Psoas muscle (tissue), 8 donors: ENCODE data around the gene FAM228A. TPM values are rescaled to one million over a fixed set of nuclear protein-coding genes. Genes with fewer than 3 reads are reported as not detected.

Experiments used
- ATAC-seq, 4 donors: fragments of 200-7000 bp; cut with Tn5 transposase; one replicate each; pipeline ENCODE4 v1.9.1; 2020; ENCODE audit warnings: moderate library complexity in 3 of 4, mild to moderate bottlenecking in 2 of 4
- DNase-seq, 2 donors: peaks; one replicate each; pipeline ENCODE4 v3.0.0-alpha.2; 2020
- H3K27ac ChIP-seq: fragments of 200-600 bp; one replicate; pipeline ENCODE4 v1.8.0; 2022
- H3K27me3 ChIP-seq, 3 donors: fragments of 200-600 bp in 1 of 3; one replicate each; pipeline versions ENCODE4 v1.6.1 to v1.8.0; 2013 to 2022; ENCODE audit warnings: low read length in 2 of 3, mild to moderate bottlenecking in 2 of 3, moderate library complexity in 1 of 3; ENCODE audit not compliant: insufficient read depth in 3 of 3
- H3K36me3 ChIP-seq, 2 donors: fragments of 200-600 bp in 1 of 2; one replicate each; pipeline versions ENCODE4 v1.6.1 to v1.8.0; 2013 to 2022; ENCODE audit warnings: low read depth in 1 of 2, mild to moderate bottlenecking in 1 of 2, moderate library complexity in 1 of 2; ENCODE audit not compliant: insufficient read depth in 1 of 2
- H3K4me1 ChIP-seq: fragments of 200-600 bp; one replicate; pipeline ENCODE4 v1.8.0; 2022
- H3K4me3 ChIP-seq: fragments of 200-600 bp; one replicate; pipeline ENCODE4 v1.8.0; 2022; ENCODE audit warnings: mild to moderate bottlenecking
- H3K9me3 ChIP-seq: fragments of 200-600 bp; one replicate; pipeline ENCODE4 v1.8.0; 2022
- WGBS, 3 donors: extraction: QIAGEN DNeasy Blood & Tissue Kit; methylation state at CpG; one replicate each; pipeline versions ENCODE4 v1.1.6 to v1.1.7; 2013; 5-methylcytosine and 5-hydroxymethylcytosine counted together
- intact Hi-C, 2 donors: fragments of 100-400 bp; cut with DNase I; formaldehyde crosslinking; loops; one replicate each; pipeline versions ENCODE4 v1.11.0 to v1.14.2; 2022
- polyA plus RNA-seq, 3 donors: library from polyadenylated mRNA; stranded (reverse); fragments of 200-250 nt; gene quantifications; one replicate each; pipeline ENCODE4 v1.2.3, GENCODE V29; 2013
- total RNA-seq, 4 donors: library from RNA; stranded (reverse); fragmentation: NEBNext Ultra II Directional in 2 of 4; extraction: Animal tissue kit (Norgen Biotek cat#: 25700) in 2 of 4; gene quantifications; one replicate each; pipeline versions ENCODE4 v1.2.1 to v1.2.4, GENCODE V29; 2021 to 2023
- TF ChIP-seq, protein P1 (sequence below): fragments of 200-600 bp; IDR thresholded peaks from one replicate; pipeline ENCODE4 v1.8.0; 2022; ENCODE audit warnings: antibody characterized with exemption
- donor health status: healthy with polysubstance abuse.
- donor health status: DM: no; HTN: no; CAD: no; lungs with moderate emphysema.
- donor health status: Bipolar disorder and iron deficiency.
- donor health status: healthy.
- donor health status: DM: yes; HTN: yes; CAD: no.
- donor health status: DM: no; HTN: no; CAD: no.
- donor health status: DM: no; HTN: no; CAD: no.
- donor health status: DM: yes; HTN: yes; CAD: no.

FAM228A gene
- total and polyA plus RNA-seq, 7 donors: 0.04 to 0.69 (median 0.37) TPM; not detected in 1

DNA sequence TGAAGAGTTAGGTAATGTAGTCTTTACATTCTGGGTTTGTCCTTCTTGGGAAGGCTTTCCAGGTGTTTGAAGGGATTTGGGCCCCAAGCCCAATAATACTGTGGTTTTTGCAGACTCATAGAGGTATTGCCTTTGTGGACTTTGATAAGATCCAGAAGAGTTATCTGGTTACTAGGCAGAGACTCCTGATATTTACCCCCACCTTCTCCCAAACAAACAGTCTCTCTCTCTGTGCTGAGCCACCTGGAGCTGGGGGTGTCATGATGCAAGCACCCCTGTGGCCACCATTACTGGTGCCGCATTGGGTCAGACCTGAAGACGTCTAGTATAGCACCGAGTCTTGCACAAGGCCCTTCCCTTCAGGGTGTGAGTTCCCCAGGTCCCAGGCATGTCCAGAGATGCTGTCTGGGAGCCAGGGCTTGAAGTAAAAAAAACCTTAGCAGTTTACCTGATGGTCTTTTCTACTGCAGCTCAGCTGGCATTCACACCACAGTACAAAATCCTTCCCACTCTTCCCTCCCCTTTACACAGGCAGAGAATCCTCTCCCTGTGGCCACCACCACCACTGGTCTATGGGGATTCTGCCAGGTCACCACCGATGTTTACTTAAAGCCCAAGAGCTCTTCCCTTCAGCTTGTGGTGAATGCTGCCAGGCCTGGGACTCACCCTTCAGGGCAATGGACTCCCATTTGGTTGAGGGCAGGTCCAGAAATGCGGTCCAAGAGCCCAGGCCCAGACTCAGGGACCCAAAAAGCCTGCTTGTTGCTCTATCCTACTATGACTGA is 22.2 kb upstream of the FAM228A start:
- WGBS, 3 donors: 94 to 95% (median 94%) methylated on average over 5 of the region's 5 CpGs
- no peak for ATAC-seq
- intact Hi-C loops: no loop called here

DNA sequence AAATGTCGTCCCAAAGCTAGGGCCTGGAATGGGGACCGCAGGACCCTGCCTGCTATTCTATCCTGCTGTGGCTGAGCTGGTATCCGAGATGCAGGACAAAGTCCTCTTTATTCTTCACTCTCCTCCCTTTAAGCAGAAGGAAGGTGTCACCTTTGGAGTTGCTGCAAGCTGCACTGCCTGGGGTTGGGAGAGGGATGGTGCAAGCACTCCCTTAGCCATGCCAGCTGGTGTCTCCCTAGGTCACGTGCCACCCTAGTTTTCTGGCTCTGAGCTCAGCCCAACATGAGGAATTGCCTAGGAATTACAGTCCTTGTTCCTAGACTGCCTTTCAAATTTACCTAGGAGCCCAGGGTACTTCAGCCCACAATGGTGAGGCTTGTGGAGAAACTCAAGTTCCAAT is 21.4 kb upstream of the FAM228A start:
- intact Hi-C loops: no loop called here
- WGBS, 3 donors: 79 to 96% (median 81%) methylated on average over 4 of the region's 4 CpGs
- ATAC-seq (no peak), DNase-seq (no peak)
- TF ChIP-seq, protein P1, sequence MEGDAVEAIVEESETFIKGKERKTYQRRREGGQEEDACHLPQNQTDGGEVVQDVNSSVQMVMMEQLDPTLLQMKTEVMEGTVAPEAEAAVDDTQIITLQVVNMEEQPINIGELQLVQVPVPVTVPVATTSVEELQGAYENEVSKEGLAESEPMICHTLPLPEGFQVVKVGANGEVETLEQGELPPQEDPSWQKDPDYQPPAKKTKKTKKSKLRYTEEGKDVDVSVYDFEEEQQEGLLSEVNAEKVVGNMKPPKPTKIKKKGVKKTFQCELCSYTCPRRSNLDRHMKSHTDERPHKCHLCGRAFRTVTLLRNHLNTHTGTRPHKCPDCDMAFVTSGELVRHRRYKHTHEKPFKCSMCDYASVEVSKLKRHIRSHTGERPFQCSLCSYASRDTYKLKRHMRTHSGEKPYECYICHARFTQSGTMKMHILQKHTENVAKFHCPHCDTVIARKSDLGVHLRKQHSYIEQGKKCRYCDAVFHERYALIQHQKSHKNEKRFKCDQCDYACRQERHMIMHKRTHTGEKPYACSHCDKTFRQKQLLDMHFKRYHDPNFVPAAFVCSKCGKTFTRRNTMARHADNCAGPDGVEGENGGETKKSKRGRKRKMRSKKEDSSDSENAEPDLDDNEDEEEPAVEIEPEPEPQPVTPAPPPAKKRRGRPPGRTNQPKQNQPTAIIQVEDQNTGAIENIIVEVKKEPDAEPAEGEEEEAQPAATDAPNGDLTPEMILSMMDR: no peak
- Histone ChIP-seq H3K36me3 (peaks cover 0 to 14% of the 10 kb centered on the region in 2 donors), H3K4me3 (no peak overlapping the region), H3K9me3 (no peaks in the 10 kb centered on the region), H3K27ac (no peak overlapping the region), H3K4me1 (no peaks in the 10 kb centered on the region), H3K27me3 (no peaks in the 10 kb centered on the region)

More for the DNA sequence above, 22.2 kb upstream of the FAM228A start:
- no peak overlapping the region for H3K4me3 ChIP-seq
- H3K36me3 ChIP-seq: peaks cover 0 to 14% of the 10 kb centered on the region in 2 donors
- no peaks in the 10 kb centered on the region for H3K4me1 ChIP-seq
- H3K9me3 ChIP-seq: peaks cover 4% of the 10 kb centered on the region
- H3K27ac ChIP-seq: no peak overlapping the region
- DNase-seq: no peak
- no peaks in the 10 kb centered on the region for H3K27me3 ChIP-seq
- TF ChIP-seq, protein P1: no peak

GRCh38 chr2:24158131-24158530 is 16.7 kb upstream of the FAM228A start:
- no peaks in the 10 kb centered on the region for H3K27me3 ChIP-seq
- no peak for DNase-seq
- H3K4me1 ChIP-seq: no peaks in the 10 kb centered on the region
- ATAC-seq: no peak
- peaks cover 0 to 14% of the 10 kb centered on the region in 2 donors for H3K36me3 ChIP-seq
- H3K27ac ChIP-seq: no peak overlapping the region
- intact Hi-C loops: no loop called here
- no peaks in the 10 kb centered on the region for H3K9me3 ChIP-seq
- no peak overlapping the region for H3K4me3 ChIP-seq
- TF ChIP-seq, protein P1: no peak
- 75 to 88% (median 87%) methylated on average over 5 of the region's 5 CpGs for WGBS, 3 donors

DNA sequence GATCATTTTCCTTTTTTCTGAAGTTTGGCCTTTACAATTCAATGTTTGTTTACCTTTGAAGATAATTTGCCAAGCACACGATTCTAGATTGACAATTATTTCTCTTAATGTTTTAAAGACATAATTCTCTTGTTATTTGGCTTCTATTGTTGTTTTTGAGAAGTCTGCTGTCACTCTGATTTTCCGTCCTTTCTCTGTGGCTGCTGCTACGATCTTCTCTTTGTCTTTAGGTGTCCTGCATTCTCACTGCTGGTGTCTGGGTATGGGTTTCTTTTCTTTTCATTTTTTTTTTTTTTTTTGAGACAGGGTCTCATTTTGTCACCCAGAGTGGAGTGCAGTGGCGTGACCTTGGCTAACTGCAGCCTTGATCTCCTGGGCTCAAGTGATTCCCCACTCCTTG is 15.1 kb upstream of the FAM228A start:
- Histone ChIP-seq H3K27me3 (no peaks in the 10 kb centered on the region), H3K9me3 (no peaks in the 10 kb centered on the region), H3K4me3 (no peak overlapping the region), H3K4me1 (no peaks in the 10 kb centered on the region), H3K27ac (no peak overlapping the region), H3K36me3 (peaks cover 0 to 14% of the 10 kb centered on the region in 2 donors)
- DNase-seq (no peak), ATAC-seq (no peak)
- intact Hi-C loops: no loop called here
- WGBS, 3 donors: 93 to 97% (median 97%) methylated on average over 4 of the region's 4 CpGs
- TF ChIP-seq, protein P1: no peak

DNA sequence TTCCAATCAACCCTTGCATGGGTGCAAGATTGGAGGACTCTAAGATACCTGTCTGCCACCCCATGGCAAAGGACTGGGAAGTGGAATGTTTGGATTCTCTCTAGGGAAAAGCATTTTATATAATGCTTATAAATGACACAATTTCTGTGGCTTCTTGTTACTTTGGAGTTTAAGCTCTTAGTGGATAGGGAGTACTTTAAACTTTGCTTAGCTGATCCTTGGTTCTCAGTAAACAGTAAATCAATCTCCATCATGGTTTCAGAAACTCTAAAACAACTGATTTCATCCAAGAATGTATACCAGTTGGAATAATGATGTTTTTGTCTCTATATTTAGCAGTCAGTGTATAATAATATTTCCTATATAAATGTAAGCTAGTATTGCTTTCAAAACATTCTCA is 14.1 kb upstream of the FAM228A start:
- peaks cover 0 to 14% of the 10 kb centered on the region in 2 donors for H3K36me3 ChIP-seq
- TF ChIP-seq, protein P1: no peak
- ATAC-seq: no peak

More for the DNA sequence above, 14.1 kb upstream of the FAM228A start:
- Histone ChIP-seq H3K4me3 (no peak overlapping the region), H3K9me3 (no peaks in the 10 kb centered on the region), H3K27me3 (no peaks in the 10 kb centered on the region), H3K27ac (no peak overlapping the region), H3K4me1 (no peaks in the 10 kb centered on the region)
- DNase-seq: no peak
- intact Hi-C loops: no loop called here
